Hepatocyte (in vitro differentiated cells): ENCODE data around the gene PITHD1.

Source experiments
- EZH2 ChIP-seq: fragments of 200-600 bp; sonication (generic); IDR thresholded peaks from 2 replicates; pipeline ENCODE4 v1.6.1; 2016; ENCODE audit warnings: antibody characterized with exemption, mild to moderate bottlenecking, borderline replicate concordance
- EZH2phosphoT487 ChIP-seq: fragments of 200-600 bp; sonication (generic); IDR thresholded peaks from one replicate; pipeline ENCODE4 v1.6.1; 2018; ENCODE audit warnings: antibody characterized with exemption, mild to moderate bottlenecking, low read depth, moderate library complexity; ENCODE audit not compliant: unreplicated experiment, severe bottlenecking
- TF ChIP-seq, protein P1 (sequence below): fragments of 200-600 bp; sonication (generic); IDR thresholded peaks from 2 replicates; pipeline ENCODE4 v1.5.1; 2016; ENCODE audit warnings: antibody characterized with exemption, mild to moderate bottlenecking; ENCODE audit not compliant: poor library complexity

- TF ChIP-seq, protein P1, sequence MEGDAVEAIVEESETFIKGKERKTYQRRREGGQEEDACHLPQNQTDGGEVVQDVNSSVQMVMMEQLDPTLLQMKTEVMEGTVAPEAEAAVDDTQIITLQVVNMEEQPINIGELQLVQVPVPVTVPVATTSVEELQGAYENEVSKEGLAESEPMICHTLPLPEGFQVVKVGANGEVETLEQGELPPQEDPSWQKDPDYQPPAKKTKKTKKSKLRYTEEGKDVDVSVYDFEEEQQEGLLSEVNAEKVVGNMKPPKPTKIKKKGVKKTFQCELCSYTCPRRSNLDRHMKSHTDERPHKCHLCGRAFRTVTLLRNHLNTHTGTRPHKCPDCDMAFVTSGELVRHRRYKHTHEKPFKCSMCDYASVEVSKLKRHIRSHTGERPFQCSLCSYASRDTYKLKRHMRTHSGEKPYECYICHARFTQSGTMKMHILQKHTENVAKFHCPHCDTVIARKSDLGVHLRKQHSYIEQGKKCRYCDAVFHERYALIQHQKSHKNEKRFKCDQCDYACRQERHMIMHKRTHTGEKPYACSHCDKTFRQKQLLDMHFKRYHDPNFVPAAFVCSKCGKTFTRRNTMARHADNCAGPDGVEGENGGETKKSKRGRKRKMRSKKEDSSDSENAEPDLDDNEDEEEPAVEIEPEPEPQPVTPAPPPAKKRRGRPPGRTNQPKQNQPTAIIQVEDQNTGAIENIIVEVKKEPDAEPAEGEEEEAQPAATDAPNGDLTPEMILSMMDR: no peak
- TF ChIP-seq EZH2 (no peak), EZH2phosphoT487 (no peak)
Measured at GRCh38 chr1:23796466-23797271, 18.5 kb downstream of the PITHD1 start.
